ENCODE data around the gene SERPING1. TPM values are rescaled to one million over a fixed set of nuclear protein-coding genes. Genes with fewer than 3 reads are reported as not detected.
A peak's percentile ranks its signal among the peaks of the same experiment; 100 is the strongest.

Gene SERPING1
- polyA plus RNA-seq, 1 of the 3 experiments (the other 2 are of a cell fraction): 4.5 TPM

DNA sequence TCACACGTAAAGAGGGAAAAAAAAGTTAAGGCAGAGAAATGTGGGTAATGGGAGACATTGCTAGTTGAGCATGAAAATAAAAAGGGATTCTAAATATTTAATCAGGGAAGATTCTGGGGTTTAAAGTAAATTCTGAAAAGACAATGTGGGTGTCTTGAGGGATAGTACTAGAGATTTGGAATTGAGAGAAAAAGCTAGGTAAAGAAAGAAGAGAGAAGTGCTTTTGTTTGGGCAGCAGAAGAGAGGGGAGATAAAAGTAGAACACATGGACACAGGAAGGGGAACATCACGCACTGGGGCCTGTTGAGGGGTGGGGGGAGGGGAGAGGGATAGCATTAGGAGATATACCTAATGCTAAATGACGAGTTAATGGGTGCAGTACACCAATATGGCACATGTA lies 55.7 kb downstream of the SERPING1 start:
- H3K9me2 ChIP-seq: no peaks in the 10 kb centered on the region
- no peak overlapping the region for H3K9ac ChIP-seq
- H3K4me3 ChIP-seq (ENCODE audit: low read depth in 2 of 2, low read length in 1 of 2): no peak overlapping the region
- H3K27me3 ChIP-seq (ENCODE audit: insufficient read depth): no peaks in the 10 kb centered on the region
- ChIA-PET POLR2A (no interaction called here), CTCF (interaction anchor here (1.2 to 2.8 kb wide), 4 partner anchors 9 to 160 kb away, joined by 3 to 14 read pairs (median 10); partner anchors contain the start of gene UBE2L6)
- peaks cover 6% of the 10 kb centered on the region for H3K79me2 ChIP-seq (ENCODE audit: insufficient read depth)
- 61% methylated on average over 3 of the region's 3 CpGs for WGBS (ENCODE audit: low lambda C conversion rate)
- no peaks in the 10 kb centered on the region for H3K36me3 ChIP-seq (replicated peaks in 1 of 2; ENCODE audit: control insufficient read depth in 1 of 2, insufficient read depth in 2 of 2, low read length in 1 of 2)
- H3F3A ChIP-seq (replicated peaks; ENCODE audit: insufficient read depth): peaks cover 21% of the 10 kb centered on the region
- 0 out of 2 replicates have a peak, but pooled peaks cover 3% of the 10 kb centered on the region for H4K20me1 ChIP-seq (ENCODE audit: insufficient read depth)
- TF ChIP-seq YY1 (IDR thresholded peaks at IDR 0.05; ENCODE audit: low read depth) (no peak), EP300 (IDR thresholded peaks at IDR 0.05; ENCODE audit: borderline replicate concordance in 1 of 2, low read depth in 1 of 2, low read length in 1 of 2) (no peak), GABPA (IDR thresholded peaks at IDR 0.05; ENCODE audit: low read depth) (no peak), CHD2 (IDR thresholded peaks at IDR 0.05; ENCODE audit: low read length, partially characterized antibody) (no peak), SMC3 (IDR thresholded peaks at IDR 0.05; ENCODE audit: low read depth, low read length) (no peak), GATA2 (CRISPR knock-in tag; IDR thresholded peaks at IDR 0.05) (no peak), ELF1 (IDR thresholded peaks at IDR 0.05) (no peak), RCOR1 (IDR thresholded peaks at IDR 0.05; ENCODE audit: low read length) (no peak), RAD21 (IDR thresholded peaks at IDR 0.05; ENCODE audit: low read length) (no peak), NFIC (IDR thresholded peaks at IDR 0.05; ENCODE audit: borderline replicate concordance) (no peak), POLR2AphosphoS5 (IDR thresholded peaks at IDR 0.05; ENCODE audit: low read depth, low read length) (no peak), NRF1 (IDR thresholded peaks at IDR 0.05; ENCODE audit: low read depth, low read length) (no peak), TAF1 (IDR thresholded peaks at IDR 0.05; ENCODE audit: borderline replicate concordance, low read depth, low read length) (no peak), SIN3A (IDR thresholded peaks at IDR 0.05; ENCODE audit: borderline replicate concordance, low read depth, low read length) (no peak), EZH2phosphoT487 (IDR thresholded peaks at IDR 0.05; ENCODE audit: borderline replicate concordance, low read depth) (no peak)
- TF ChIP-seq, protein P1, sequence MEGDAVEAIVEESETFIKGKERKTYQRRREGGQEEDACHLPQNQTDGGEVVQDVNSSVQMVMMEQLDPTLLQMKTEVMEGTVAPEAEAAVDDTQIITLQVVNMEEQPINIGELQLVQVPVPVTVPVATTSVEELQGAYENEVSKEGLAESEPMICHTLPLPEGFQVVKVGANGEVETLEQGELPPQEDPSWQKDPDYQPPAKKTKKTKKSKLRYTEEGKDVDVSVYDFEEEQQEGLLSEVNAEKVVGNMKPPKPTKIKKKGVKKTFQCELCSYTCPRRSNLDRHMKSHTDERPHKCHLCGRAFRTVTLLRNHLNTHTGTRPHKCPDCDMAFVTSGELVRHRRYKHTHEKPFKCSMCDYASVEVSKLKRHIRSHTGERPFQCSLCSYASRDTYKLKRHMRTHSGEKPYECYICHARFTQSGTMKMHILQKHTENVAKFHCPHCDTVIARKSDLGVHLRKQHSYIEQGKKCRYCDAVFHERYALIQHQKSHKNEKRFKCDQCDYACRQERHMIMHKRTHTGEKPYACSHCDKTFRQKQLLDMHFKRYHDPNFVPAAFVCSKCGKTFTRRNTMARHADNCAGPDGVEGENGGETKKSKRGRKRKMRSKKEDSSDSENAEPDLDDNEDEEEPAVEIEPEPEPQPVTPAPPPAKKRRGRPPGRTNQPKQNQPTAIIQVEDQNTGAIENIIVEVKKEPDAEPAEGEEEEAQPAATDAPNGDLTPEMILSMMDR (IDR thresholded peaks at IDR 0.05): no peak
- H3K9me3 ChIP-seq: no peaks in the 10 kb centered on the region
- peaks cover 6 to 20% of the 10 kb centered on the region in 2 experiments; a peak in 3 of 4 replicates for H3K4me1 ChIP-seq (ENCODE audit: control insufficient read depth in 1 of 2, insufficient read depth in 2 of 2, low read depth in 1 of 2, low read length in 1 of 2)
- H3K27ac ChIP-seq (ENCODE audit: low read depth in 2 of 2, low read length in 1 of 2): no peak overlapping the region
- H3K4me2 ChIP-seq: no peak overlapping the region
- H2AFZ ChIP-seq (ENCODE audit: low read depth): no peak overlapping the region
- DNase-seq: no peak

DNA sequence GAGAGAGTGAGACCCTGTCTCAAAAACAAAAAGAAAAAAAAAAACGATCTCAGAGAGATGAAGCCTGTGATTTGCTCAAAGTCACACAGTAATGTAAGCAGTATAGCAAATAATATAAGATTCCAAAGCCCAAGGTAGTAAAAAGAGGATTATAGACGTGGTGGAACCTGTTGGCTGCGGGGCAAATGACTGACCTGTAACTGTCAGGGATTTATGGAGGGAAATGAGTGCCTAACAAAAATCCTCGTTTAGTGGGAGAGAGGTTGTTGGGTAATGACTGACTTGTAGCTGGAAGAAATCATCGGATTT lies 59.4 kb downstream of the SERPING1 start:
- no peaks in the 10 kb centered on the region for H4K20me1 ChIP-seq (ENCODE audit: insufficient read depth)
- peaks cover 36% of the 10 kb centered on the region for H3K79me2 ChIP-seq (ENCODE audit: insufficient read depth)
- H3F3A ChIP-seq (replicated peaks; ENCODE audit: insufficient read depth): peaks cover 15% of the 10 kb centered on the region
- ChIA-PET POLR2A (no interaction called here), CTCF (interaction anchor here (1.1 to 2.7 kb wide), 5 partner anchors 10 to 199 kb away, joined by 3 to 14 read pairs (median 5); partner anchors contain the start of gene UBE2L6)
- no peaks in the 10 kb centered on the region for H3K9me2 ChIP-seq
- no peaks in the 10 kb centered on the region for H3K27me3 ChIP-seq (ENCODE audit: insufficient read depth)
- peak overlapping the region; percentile 56 for H3K4me2 ChIP-seq
- peak overlapping the region; percentile 83 for H2AFZ ChIP-seq (ENCODE audit: low read depth)
- peak overlapping the region; percentile 67; the same call in 1 of the 2 replicates for H3K9ac ChIP-seq
- H3K4me3 ChIP-seq (ENCODE audit: low read depth in 2 of 2, low read length in 1 of 2): peak overlapping the region; percentile 71 to 85
- no peak for TF ChIP-seq NFIC (IDR thresholded peaks at IDR 0.05; ENCODE audit: borderline replicate concordance)
- TF ChIP-seq, protein P2, sequence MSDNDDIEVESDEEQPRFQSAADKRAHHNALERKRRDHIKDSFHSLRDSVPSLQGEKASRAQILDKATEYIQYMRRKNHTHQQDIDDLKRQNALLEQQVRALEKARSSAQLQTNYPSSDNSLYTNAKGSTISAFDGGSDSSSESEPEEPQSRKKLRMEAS (IDR thresholded peaks at IDR 0.05; ENCODE audit: low read depth): no peak
- TF ChIP-seq TAF1 (IDR thresholded peaks at IDR 0.05; ENCODE audit: borderline replicate concordance, low read depth, low read length): no peak
- no peak for TF ChIP-seq JUND (IDR thresholded peaks at IDR 0.05)
- TF ChIP-seq FOSL2 (IDR thresholded peaks at IDR 0.05; ENCODE audit: borderline replicate concordance, low read depth): no peak
- TF ChIP-seq, protein P3, sequence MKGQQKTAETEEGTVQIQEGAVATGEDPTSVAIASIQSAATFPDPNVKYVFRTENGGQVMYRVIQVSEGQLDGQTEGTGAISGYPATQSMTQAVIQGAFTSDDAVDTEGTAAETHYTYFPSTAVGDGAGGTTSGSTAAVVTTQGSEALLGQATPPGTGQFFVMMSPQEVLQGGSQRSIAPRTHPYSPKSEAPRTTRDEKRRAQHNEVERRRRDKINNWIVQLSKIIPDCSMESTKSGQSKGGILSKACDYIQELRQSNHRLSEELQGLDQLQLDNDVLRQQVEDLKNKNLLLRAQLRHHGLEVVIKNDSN (IDR thresholded peaks at IDR 0.05; ENCODE audit: borderline replicate concordance, low read depth): no peak
- TF ChIP-seq CHD2 (IDR thresholded peaks at IDR 0.05; ENCODE audit: low read length, partially characterized antibody): no peak
- TF ChIP-seq YY1 (IDR thresholded peaks at IDR 0.05; ENCODE audit: low read depth): no peak
- TF ChIP-seq SIN3A (IDR thresholded peaks at IDR 0.05; ENCODE audit: borderline replicate concordance, low read depth, low read length): no peak
- TF ChIP-seq MEF2A (IDR thresholded peaks at IDR 0.05; ENCODE audit: borderline replicate concordance, low read depth): no peak
- TF ChIP-seq SMC3 (IDR thresholded peaks at IDR 0.05; ENCODE audit: low read depth, low read length): no peak
- TF ChIP-seq, protein P4, sequence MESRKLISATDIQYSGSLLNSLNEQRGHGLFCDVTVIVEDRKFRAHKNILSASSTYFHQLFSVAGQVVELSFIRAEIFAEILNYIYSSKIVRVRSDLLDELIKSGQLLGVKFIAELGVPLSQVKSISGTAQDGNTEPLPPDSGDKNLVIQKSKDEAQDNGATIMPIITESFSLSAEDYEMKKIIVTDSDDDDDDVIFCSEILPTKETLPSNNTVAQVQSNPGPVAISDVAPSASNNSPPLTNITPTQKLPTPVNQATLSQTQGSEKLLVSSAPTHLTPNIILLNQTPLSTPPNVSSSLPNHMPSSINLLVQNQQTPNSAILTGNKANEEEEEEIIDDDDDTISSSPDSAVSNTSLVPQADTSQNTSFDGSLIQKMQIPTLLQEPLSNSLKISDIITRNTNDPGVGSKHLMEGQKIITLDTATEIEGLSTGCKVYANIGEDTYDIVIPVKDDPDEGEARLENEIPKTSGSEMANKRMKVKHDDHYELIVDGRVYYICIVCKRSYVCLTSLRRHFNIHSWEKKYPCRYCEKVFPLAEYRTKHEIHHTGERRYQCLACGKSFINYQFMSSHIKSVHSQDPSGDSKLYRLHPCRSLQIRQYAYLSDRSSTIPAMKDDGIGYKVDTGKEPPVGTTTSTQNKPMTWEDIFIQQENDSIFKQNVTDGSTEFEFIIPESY (IDR thresholded peaks at IDR 0.05; ENCODE audit: borderline replicate concordance, low read depth): no peak
- no peak for TF ChIP-seq FOXJ3 (CRISPR knock-in tag; IDR thresholded peaks at IDR 0.05)
- TF ChIP-seq RAD21 (IDR thresholded peaks at IDR 0.05; ENCODE audit: low read length): no peak
- TF ChIP-seq RCOR1 (IDR thresholded peaks at IDR 0.05; ENCODE audit: low read length): no peak
- TF ChIP-seq ELF1 (IDR thresholded peaks at IDR 0.05): no peak
- H3K4me1 ChIP-seq (ENCODE audit: control insufficient read depth in 1 of 2, insufficient read depth in 2 of 2, low read depth in 1 of 2, low read length in 1 of 2): peaks cover 0 to 2% of the 10 kb centered on the region in 2 experiments; a peak in 2 of 4 replicates
- DNase-seq: no peak
- WGBS (ENCODE audit: low lambda C conversion rate): 33% methylated on average over 5 of the region's 5 CpGs
- peak overlapping the region; percentile 71 to 80 for H3K27ac ChIP-seq (ENCODE audit: low read depth in 2 of 2, low read length in 1 of 2)
- peaks cover 21 to 22% of the 10 kb centered on the region in 2 experiments for H3K36me3 ChIP-seq (replicated peaks in 1 of 2; ENCODE audit: control insufficient read depth in 1 of 2, insufficient read depth in 2 of 2, low read length in 1 of 2)
- no peaks in the 10 kb centered on the region for H3K9me3 ChIP-seq
